NCI-H1105 (cell line): Measurements from ENCODE around the gene APEX2.
"Not testable (repeated sequence)": the region's sequence is repeated elsewhere in the genome, so short reads cannot be mapped to it uniquely, and the experiment has no call there.

Experiments
- DNase-seq: peaks from one replicate; lab custom pipeline; 2025; lab: John Stamatoyannopoulos, UW

APEX2 gene

DNA sequence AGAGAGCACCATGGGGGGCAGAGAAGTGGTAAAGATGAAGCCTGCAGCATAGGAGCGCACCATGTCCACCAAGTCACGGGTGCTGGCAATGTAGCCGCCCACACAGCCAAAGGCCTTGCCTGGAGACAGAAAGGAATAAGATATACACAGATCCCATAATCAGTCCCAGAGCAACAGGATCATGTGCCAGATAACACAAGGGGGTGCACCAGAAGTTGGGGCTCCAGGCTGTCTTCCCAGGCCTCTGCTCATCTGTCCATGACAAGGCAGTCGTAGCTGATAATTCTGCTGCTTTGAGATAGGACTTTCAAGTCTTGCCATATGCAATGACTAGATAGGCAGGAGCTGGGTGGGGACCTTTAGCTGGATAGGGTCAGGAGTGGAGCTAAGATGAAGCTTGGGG is 14.7 kb downstream of the APEX2 start:
- no peak for DNase-seq

GRCh38 chrX:55026143-55026542 is 26.0 kb downstream of the APEX2 start:
- no peak for DNase-seq

DNA sequence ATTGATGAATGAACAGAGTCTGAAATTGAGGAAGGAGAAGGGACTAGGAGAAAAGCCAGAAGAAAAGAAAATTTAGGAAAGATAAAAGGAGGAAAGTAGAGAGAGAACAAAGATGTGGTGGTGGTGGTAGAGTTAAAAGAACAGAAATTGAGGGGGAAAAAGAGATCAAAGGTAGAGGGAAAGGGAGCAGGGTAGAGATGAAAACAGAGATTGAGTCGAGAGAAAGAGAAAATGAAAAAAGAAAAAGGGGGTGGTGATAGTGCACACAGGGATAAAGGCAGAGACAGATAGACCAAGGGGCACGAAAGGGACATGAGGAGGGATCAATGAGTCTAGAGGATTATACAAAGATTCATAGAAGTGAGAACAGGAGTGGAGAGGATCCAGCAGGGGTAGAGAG is 26.7 kb downstream of the APEX2 start:
- DNase-seq = no peak

- DNase-seq = no peak
Measured at GRCh38 chrX:55028040-55028439, 27.9 kb downstream of the APEX2 start.

DNA sequence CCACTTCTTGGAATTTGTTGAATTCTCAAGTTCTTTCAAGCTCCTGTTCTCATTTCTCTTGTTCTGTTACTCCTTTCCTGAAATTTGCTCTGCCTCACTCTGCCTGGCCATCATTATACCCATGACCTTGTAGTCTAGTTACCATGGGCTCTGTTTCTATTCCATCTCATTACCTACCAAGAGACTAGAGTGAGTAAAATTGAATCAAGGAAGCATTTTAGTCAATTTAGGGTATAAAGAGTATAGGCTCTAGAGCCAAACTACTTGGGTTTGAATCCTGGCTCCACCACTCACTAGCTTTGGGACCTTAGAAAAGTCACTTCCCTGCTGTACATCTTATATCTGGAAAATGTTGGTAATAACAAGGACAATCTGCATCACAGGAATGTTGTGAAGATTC is 28.4 kb downstream of the APEX2 start:
- DNase-seq = no peak

GRCh38 chrX:55029291-55029690 is 29.1 kb downstream of the APEX2 start:
- DNase-seq = no peak

DNA sequence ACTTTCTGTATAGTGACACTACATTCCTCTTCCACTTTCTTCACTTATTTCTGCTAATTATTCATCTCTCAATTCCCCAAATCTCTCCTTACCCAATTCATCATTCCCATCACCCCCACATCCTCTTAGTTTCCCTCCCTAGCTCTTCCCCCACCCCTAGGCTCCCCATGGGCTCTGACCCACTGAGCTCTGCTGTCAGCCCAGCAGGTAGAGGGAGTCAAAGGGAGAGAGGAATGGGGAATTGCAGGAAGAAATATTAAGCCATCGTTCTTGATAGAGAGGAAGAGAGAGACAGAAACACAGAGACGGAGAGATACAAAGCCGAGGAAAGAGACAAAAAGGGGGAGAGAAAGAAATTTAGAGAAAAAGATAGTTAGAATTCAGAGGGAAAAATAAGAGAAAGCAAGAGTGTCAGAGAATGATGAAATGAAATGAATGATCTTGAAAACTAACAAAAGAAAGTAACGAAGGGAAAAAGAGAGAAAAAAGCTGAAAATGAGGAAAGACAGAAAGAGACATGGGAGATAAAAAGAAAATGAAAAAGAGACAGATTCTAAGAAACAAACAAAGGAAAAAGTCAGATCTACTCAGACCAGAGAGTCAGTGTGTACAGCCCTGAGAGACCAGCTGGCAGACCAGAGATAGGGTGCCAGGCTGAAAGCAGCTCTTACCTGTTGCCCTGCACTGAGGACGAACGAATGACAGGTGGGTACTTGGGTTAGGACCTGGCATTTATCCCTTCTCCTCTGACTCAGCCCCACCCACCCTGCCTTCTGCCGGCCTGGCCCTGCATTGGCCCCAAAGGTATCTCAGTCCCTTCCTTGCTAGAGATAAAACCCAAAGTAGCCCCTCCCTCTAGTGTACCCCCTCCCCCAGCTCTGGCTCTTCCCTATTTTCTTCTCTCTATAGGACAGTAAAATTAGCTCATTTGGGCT is 30.4 kb downstream of the APEX2 start, which contains the start of gene ALAS2:
Gene ALAS2, minus strand, starts transcription at position 707 of the 935 bp plus-strand sequence. CDS start 4,977 bp downstream, outside the sequence.
- no peak for DNase-seq

GRCh38 chrX:55033429-55033828 is 33.3 kb downstream of the APEX2 start:
- no peak for DNase-seq

DNA sequence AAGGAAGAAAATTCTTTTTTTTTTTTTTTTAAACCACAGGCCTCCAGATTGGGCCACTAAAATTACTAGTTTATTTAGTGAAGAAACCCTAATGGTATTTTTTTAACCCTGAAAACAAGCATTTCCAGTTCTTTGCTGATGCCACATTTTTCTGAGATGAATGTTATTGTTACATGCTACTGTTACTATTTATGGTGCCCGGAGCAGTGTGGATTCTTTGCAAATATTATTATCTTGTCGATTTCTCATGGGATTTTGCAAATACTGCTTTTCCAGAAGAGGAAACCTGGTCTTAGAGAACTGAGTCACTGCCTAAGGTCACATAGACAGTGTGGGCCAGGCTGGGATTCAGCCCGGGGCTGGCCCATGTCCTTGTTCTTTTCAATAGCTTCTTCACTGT is 39.3 kb downstream of the APEX2 start:
- DNase-seq = no peak

DNA sequence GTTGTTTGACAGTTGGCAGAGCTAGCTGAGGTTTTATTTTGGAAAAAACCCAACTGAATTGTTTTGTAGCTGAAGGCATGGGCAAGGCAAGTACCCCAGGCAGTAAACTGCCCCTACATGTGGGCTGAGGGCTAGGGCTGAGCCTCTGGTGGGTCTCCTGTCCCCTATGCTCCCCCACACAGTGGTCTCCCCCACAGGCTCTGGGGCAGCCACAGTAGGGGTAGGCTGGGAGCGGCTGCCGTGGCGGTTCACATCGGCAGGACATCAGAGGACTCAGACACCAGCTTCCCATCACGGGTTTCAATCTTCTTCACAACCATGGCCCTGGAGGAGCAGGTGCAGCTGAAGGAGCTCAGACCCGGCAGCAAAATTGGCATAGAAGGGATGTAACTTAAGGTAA is 41.4 kb downstream of the APEX2 start:
- no peak for DNase-seq

DNA sequence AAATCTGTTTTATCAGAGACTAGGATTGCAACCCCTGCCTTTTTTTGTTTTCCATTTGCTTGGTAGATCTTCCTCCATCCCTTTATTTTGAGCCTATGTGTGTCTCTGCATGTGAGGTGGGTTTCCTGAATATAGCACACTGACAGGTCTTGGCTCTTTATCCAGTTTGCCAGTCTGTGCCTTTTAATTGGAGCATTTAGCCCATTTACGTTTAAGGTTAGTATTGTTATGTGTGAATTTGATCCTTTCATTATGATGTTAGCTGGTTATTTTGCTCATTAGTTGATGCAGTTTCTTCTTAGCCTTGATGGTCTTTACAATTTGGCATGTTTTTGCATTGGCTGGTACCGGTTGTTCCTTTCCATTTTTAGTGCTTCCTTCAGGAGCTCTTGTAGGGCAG is 50.4 kb downstream of the APEX2 start:
- DNase-seq = not testable (repeated sequence)

- DNase-seq = no peak
Measured at GRCh38 chrX:55056820-55057674, 56.9 kb downstream of the APEX2 start.

DNA sequence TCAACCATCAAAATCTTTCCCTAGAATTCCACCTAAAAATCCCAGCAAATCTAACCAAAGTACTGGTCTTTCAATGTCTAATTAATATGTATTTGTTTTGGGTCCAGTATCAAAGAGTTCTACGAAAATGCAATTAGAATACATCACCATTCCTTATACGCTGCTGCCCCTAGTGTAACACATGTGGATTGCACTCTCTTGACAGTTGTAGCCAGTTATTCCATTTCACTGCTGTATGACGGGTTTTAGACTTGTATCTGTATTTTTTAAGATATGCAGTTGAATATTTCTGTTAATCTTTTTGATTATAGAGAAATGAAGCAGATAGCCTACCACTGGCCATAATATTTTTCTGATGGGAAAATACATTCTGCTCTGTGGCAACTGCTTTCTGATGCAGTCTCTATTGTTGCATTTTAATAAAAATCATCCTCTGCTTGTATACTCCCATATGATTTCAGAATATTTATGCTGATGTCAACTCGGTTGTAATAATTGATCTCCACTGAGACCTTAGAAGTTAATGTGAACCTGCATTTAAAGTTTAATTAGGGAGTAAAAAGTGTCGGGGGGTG is 57.6 kb downstream of the APEX2 start:
- no peak for DNase-seq
